Stimulated activated naive B cell treated with anti-CD40 and anti-IgM and Interleukin-4, amounts not matched to agents 10 μg/mL and 1 μg/mL and 100 μg/mL, for 72 hours (primary cell): ENCODE measurements around the gene NFASC.

Source experiments
- ATAC-seq, 2 donors: fragments of 150-1000 bp; cut with Tn5 transposase; replicated peaks; 2 replicates each; pipeline ENCODE4 v1.10.0; 2021; ENCODE audit warnings: moderate library complexity in 1 of 2
- DNase-seq: peaks from one replicate; pipeline ENCODE4 v3.0.0; 2021
- H3K27ac Mint-ChIP-seq: one replicate; pipeline ENCODE4 v1.8.0; 2022; ENCODE audit warnings: mild to moderate bottlenecking, mixed read lengths
- H3K27me3 Mint-ChIP-seq, 2 donors: one replicate each; pipeline ENCODE4 v1.8.0; 2022; ENCODE audit warnings: mixed read lengths in 2 of 2
- H3K36me3 Mint-ChIP-seq, 2 donors: one replicate each; pipeline ENCODE4 v1.8.0; 2022; ENCODE audit warnings: mixed read lengths in 2 of 2, mild to moderate bottlenecking in 1 of 2
- H3K4me1 Mint-ChIP-seq, 2 donors: one replicate each; pipeline ENCODE4 v1.8.0; 2022; ENCODE audit warnings: mixed read lengths in 2 of 2, mild to moderate bottlenecking in 1 of 2
- H3K4me3 Mint-ChIP-seq, 2 donors: one replicate each; pipeline ENCODE4 v1.8.0; 2022; ENCODE audit warnings: mild to moderate bottlenecking in 2 of 2, mixed read lengths in 2 of 2, moderate library complexity in 1 of 2
- H3K9me3 Mint-ChIP-seq, 2 donors: one replicate each; pipeline ENCODE4 v1.8.0; 2022; ENCODE audit warnings: mixed read lengths in 2 of 2, mild to moderate bottlenecking in 1 of 2

Gene NFASC

DNA sequence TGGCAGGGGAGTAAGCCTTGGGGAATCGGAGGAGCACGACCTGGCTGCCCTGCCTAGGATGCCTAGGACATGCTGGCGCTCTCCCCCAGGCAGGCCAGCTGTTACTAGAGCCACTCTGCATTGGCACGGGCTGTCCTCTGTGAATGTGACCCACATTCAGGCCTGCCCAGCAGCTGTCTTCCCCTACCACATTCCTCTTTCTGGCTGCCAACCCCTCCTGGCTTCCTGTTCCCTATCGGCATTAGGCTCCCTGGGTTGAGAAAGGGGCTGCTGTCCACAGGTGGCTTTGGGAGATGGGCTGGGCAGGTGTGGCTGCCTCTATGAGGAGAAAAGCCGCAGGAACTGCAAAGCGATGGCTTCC is 2.3 kb upstream of the NFASC start:
- Mint-ChIP-seq H3K36me3 (no peaks in the 10 kb centered on the region), H3K27ac (no peak overlapping the region), H3K9me3 (no peaks in the 10 kb centered on the region), H3K4me3 (no peak overlapping the region), H3K27me3 (peaks cover 18% of the 10 kb centered on the region in 2 donors), H3K4me1 (no peaks in the 10 kb centered on the region)
- DNase-seq (no peak), ATAC-seq (no peak)

DNA sequence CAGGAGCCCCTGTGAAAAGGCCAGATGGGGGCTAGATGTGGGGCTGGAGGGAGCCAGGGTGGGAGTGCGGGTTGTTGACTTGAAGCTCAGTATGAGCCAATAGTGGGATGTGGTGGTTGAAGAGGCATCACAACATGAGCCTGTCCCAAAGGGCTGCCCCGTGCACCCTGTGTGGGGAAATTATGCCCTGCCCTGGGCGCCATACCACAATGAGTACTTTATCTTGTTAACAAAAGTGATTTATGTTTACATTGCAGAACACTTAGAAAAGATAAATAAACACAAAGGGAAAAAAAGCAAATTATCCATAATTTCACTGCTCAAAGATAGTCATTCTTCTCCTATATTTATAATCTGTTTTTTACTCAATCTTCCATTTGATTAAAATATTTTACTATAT is 1.6 kb upstream of the NFASC start:
- Mint-ChIP-seq H3K27me3 (peaks cover 18 to 19% of the 10 kb centered on the region in 2 donors), H3K27ac (no peak overlapping the region), H3K36me3 (no peaks in the 10 kb centered on the region), H3K4me1 (no peaks in the 10 kb centered on the region), H3K4me3 (no peak overlapping the region), H3K9me3 (no peaks in the 10 kb centered on the region)
- DNase-seq (no peak), ATAC-seq (no peak)

DNA sequence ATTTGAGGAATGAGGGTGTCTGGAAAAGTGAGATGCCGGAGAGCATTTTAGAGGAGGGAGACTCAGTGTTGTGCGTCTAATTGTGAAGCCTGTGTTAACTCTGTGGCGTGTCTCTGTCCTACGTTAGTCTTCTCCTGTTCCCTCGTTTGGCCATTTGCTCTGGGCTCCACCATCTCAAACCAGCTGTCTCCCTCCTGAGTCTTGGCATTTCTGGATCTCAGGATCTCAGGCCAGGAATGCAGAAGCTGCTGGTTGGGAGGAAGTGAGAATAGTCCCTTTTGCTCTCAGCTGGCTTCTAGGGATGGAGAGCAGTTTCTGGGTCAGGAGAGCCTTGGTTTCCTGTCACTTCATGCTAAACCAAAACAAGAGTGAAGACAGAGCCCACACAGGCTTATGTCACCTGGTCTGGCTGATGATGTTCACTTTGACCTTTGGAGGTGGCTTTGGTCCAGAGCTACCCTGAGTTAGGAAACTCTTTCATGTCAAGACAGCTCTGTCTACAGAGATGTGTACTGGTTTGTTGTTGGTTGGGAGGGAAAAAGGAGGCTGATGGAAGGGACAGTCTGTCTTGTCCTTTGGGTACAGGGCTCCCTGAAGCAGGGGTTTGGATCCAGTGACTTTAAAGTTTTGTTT is 859 bp downstream of the NFASC start:
- DNase-seq (no peak), ATAC-seq (no peak)
- Mint-ChIP-seq H3K9me3 (no peaks in the 10 kb centered on the region), H3K4me3 (no peak overlapping the region), H3K27me3 (peaks cover 26 to 27% of the 10 kb centered on the region in 2 donors), H3K36me3 (no peaks in the 10 kb centered on the region), H3K27ac (no peak overlapping the region), H3K4me1 (no peaks in the 10 kb centered on the region)

DNA sequence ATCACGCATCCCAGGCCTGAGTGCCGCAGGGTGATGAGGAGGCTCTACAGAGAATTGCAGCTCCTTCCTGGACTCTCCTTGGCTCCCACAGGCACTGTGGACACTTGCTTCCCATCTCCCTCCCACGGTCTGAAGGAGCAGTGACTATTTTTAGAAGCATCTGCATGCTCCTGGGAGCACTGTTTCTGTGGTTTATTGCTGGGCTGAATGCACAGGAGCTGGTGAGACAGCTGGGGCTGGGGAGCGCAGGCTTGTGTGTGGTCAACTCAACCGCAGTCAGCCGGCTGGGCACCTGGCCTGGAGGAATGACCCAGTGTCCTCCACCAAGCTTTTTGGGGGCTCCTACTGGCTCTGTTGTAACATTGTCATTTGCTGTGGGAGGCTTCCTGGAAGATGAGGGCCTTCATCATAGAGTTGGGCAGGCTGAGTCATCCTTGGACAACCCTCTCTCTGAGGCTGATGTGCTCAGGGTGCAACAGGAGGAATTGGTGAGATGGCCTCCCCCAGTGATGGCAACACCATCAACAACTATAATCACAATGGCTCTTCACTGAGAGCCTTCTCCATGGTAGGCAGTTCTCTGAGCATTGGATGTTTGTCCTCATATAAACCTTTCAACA is 1.7 kb downstream of the NFASC start:
- Mint-ChIP-seq H3K27me3 (peaks cover 29 to 32% of the 10 kb centered on the region in 2 donors), H3K9me3 (peaks cover 0 to 2% of the 10 kb centered on the region in 2 donors), H3K4me1 (no peaks in the 10 kb centered on the region), H3K27ac (no peak overlapping the region), H3K36me3 (no peaks in the 10 kb centered on the region), H3K4me3 (no peak overlapping the region)
- DNase-seq: no peak
- no peak for ATAC-seq

DNA sequence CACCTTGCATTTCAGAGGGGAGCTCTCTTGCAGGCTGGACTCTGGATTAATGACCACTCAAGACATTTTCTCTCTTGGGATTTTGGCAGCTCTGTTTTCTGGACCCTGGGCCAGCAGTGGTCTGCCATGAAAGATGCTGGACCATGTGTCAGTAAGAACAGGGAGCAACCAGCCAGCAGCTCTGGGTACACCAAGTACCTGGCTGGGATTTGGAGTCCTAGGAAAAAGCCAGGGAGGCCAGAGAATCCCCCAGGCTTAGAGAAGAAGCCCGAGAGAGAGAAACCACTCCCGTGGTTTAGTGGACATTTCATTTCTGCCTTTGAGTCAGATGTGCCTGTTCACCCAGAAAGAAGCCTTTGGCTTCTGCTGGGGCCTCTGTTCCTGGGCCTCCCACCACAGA is 2.5 kb downstream of the NFASC start:
- H3K4me1 Mint-ChIP-seq: no peaks in the 10 kb centered on the region
- no peak for DNase-seq
- peaks cover 34 to 38% of the 10 kb centered on the region in 2 donors for H3K27me3 Mint-ChIP-seq

DNA sequence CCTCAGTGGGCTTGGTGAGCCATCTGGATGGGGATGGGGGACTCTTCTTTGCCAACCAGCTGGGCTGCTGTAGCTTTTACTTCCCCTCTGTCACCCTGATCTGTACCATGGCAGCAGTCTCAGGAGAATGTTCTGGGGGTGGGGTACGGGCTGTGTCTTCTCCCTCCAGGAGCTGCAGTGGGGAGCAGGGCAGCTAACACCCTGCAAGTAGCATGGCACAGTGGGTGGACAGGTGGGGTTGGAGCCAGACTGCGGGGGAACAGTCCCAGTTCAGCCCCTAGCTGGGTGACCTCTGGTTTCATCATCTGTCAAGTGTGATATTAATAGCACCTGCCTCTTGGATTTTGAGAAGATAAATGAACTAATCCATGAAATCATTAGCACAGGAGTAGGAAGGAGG is 3.1 kb downstream of the NFASC start:
- Mint-ChIP-seq H3K36me3 (no peaks in the 10 kb centered on the region), H3K27me3 (peaks cover 37 to 38% of the 10 kb centered on the region in 2 donors), H3K4me1 (no peaks in the 10 kb centered on the region), H3K9me3 (peaks cover 0 to 2% of the 10 kb centered on the region in 2 donors), H3K4me3 (no peak overlapping the region), H3K27ac (no peak overlapping the region)
- no peak for ATAC-seq
- no peak for DNase-seq

More for the DNA sequence above, 2.5 kb downstream of the NFASC start:
- H3K4me3 Mint-ChIP-seq: no peak overlapping the region
- ATAC-seq: no peak
- H3K9me3 Mint-ChIP-seq: peaks cover 0 to 2% of the 10 kb centered on the region in 2 donors
- no peak overlapping the region for H3K27ac Mint-ChIP-seq
- no peaks in the 10 kb centered on the region for H3K36me3 Mint-ChIP-seq

DNA sequence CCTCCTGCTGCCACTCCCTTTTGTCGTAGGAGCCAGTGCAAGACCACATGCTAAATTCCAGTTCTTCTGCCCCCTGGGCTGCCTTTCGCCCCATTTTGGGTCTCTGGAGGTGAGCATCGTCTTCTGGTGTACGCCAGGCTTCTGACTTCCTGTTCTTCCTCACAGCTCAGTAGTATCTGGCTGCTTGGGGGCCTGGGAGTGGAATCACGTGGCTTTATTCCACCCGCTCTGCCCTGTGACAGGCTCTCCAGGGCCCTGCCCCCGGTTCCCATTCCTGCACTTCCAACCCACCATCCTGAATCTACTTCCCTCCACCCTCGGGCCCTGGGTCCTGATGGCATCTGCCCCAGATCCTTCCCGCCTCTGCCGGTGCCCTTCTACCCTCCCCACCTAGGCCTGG is 3.6 kb downstream of the NFASC start:
- DNase-seq: no peak

DNA sequence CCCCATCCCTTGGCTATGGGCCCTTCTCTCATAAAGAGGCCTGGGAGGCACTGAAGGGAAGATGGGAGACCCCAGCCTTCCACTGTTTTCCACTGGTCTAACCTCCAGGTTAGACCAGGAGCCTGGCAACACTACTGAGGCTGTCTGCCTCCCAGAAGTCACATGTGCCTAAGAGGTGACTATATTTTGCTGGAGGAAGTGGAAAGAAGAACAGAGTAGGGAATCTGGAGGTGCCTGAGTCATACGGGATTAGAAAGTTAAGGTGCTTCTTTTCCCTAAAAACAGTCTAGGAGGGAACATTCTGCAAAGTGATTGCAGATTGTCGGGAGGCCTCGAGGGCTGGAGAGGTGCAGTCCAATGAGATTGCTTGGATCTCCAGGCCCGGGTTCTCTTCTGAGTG is 4.6 kb downstream of the NFASC start:
- no peaks in the 10 kb centered on the region for H3K4me1 Mint-ChIP-seq
- no peaks in the 10 kb centered on the region for H3K36me3 Mint-ChIP-seq
- H3K27me3 Mint-ChIP-seq: peaks cover 38 to 41% of the 10 kb centered on the region in 2 donors

More for the DNA sequence above, 3.6 kb downstream of the NFASC start:
- Mint-ChIP-seq H3K9me3 (peaks cover 0 to 2% of the 10 kb centered on the region in 2 donors), H3K27ac (no peak overlapping the region), H3K27me3 (peaks cover 36 to 41% of the 10 kb centered on the region in 2 donors), H3K4me1 (no peaks in the 10 kb centered on the region), H3K36me3 (no peaks in the 10 kb centered on the region), H3K4me3 (no peak overlapping the region)
- no peak for ATAC-seq

DNA sequence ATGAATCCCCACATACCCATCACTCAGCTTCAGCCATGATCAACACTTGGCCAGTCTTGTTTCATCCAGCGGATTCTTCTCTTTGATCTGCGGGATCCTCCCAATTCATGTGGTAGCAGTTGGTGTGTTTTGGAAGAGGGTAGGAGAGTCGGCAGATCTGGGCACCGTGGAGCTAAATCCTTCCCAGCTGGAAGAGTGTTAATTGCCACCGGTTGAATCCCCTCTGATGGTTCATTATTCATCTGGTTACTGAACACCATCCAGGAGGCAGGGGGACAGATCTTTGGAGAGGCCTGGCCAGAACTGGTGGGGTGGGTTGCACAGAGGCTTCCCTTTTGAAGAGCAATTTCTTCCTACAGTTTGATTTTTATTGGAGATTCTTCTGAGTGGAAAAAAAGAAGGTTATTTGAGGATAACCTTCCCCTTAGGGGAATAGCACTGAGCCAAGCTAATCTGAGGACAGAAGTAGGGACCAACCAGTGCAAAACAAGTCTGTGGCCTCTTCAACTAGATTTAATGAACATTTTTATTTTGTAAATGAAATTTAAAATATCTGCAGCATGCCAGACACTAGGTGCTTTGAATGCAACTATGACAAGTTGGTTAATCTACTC is 8.1 kb downstream of the NFASC start:
- ATAC-seq: no peak
- no peak overlapping the region for H3K4me3 Mint-ChIP-seq
- no peak overlapping the region for H3K27ac Mint-ChIP-seq
- no peaks in the 10 kb centered on the region for H3K36me3 Mint-ChIP-seq
- peaks cover 35 to 38% of the 10 kb centered on the region in 2 donors for H3K27me3 Mint-ChIP-seq
- H3K9me3 Mint-ChIP-seq: peaks cover 0 to 2% of the 10 kb centered on the region in 2 donors
- H3K4me1 Mint-ChIP-seq: no peaks in the 10 kb centered on the region
- DNase-seq: no peak

More for the DNA sequence above, 4.6 kb downstream of the NFASC start:
- H3K9me3 Mint-ChIP-seq: peaks cover 0 to 2% of the 10 kb centered on the region in 2 donors
- no peak overlapping the region for H3K4me3 Mint-ChIP-seq
- ATAC-seq (no peak), DNase-seq (no peak)
- no peak overlapping the region for H3K27ac Mint-ChIP-seq

DNA sequence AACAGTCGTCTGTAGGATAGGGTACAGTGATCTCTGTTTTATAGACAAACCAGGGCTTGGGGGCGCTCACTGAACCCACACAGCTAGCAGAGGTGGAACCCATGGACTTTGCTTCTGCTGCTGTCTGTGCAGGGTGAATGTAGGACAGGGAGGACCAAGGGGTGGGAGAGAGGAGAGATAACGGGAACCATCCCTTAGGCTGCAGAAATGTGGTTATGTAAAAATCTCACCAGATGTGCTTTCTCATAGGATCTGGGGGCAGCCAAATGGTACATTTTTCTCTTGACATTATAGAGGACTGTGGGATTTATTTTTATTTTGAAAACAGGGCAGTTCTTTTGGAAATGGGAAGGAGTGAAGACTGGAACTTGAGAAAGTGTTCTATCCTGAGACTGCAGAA is 8.7 kb downstream of the NFASC start:
- Mint-ChIP-seq H3K9me3 (peaks cover 0 to 2% of the 10 kb centered on the region in 2 donors), H3K36me3 (no peaks in the 10 kb centered on the region), H3K27ac (no peak overlapping the region), H3K4me3 (no peak overlapping the region), H3K27me3 (peaks cover 32 to 37% of the 10 kb centered on the region in 2 donors), H3K4me1 (no peaks in the 10 kb centered on the region)
- DNase-seq: no peak
- no peak for ATAC-seq

DNA sequence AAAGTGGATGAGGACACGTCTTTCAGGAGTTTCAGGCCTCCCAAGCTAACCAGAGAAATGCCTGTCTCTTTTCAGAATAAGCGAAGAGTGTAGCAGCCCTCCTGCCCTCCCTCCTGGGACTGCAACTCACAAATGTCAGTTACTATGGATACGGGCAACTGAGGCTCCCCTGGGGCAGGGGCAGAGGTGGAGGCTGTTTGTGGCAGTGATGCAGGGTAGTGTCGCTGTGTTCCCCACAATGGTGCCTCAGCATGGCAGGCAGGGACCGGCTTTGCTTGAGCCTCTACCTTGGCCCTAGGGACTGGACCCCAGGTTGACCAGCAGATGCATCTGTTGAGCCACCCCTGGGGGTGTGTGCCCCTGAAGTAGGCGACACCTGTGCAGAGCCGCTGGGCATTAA is 10.2 kb downstream of the NFASC start:
- no peak overlapping the region for H3K4me3 Mint-ChIP-seq
- peaks cover 0 to 2% of the 10 kb centered on the region in 2 donors for H3K9me3 Mint-ChIP-seq
- H3K36me3 Mint-ChIP-seq: no peaks in the 10 kb centered on the region
- no peak for DNase-seq
- H3K4me1 Mint-ChIP-seq: no peaks in the 10 kb centered on the region
- no peak overlapping the region for H3K27ac Mint-ChIP-seq
- ATAC-seq: no peak
- H3K27me3 Mint-ChIP-seq: peaks cover 19 to 34% of the 10 kb centered on the region in 2 donors

DNA sequence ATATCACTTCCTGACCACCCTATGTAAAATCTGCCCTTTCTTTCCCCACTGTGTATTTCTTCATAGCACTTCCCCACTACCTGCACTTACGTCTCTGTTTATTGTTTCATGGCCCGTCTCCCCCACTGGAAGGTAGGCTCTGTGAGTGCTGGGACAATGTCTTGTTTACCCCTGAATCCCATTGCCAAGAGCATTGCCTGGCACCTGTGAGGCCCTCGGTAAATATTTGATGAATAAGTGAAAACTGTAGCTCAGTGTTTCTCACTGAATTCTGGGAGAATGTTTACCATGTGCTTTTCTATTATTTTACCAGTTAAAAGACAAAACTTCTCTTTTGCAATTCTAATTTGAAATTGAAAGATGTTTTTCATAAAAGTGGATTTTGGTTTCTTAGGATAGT is 11.8 kb downstream of the NFASC start:
- Mint-ChIP-seq H3K9me3 (no peaks in the 10 kb centered on the region), H3K4me3 (no peak overlapping the region), H3K36me3 (no peaks in the 10 kb centered on the region), H3K4me1 (no peaks in the 10 kb centered on the region), H3K27me3 (peaks cover 14 to 30% of the 10 kb centered on the region in 2 donors), H3K27ac (no peak overlapping the region)
- no peak for ATAC-seq
- no peak for DNase-seq

DNA sequence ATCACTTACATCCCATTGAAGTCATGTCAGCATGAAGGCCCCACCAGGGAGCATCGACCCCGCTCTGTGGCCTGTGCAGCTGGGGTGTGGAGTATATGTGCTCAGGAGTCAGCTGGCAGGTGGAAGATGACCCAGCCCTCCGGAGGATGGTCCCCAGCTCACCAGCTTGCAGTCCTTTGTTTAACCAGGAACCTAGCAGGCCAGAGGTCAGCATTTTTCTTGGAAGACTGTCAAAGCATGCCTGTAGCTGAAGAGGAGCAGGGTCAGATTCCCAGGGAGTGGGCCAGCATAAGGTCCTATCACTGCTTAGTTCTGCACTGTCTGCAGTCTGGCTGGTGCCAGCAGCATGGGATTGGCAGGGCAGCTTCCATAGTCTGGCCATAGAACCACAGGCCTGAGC is 12.7 kb downstream of the NFASC start:
- ATAC-seq: no peak
- H3K4me1 Mint-ChIP-seq: peaks cover 0 to 2% of the 10 kb centered on the region in 2 donors
- no peak overlapping the region for H3K27ac Mint-ChIP-seq
- H3K9me3 Mint-ChIP-seq: no peaks in the 10 kb centered on the region
- no peak overlapping the region for H3K4me3 Mint-ChIP-seq
- DNase-seq: no peak
- no peaks in the 10 kb centered on the region for H3K36me3 Mint-ChIP-seq
- H3K27me3 Mint-ChIP-seq: peaks cover 9 to 29% of the 10 kb centered on the region in 2 donors

DNA sequence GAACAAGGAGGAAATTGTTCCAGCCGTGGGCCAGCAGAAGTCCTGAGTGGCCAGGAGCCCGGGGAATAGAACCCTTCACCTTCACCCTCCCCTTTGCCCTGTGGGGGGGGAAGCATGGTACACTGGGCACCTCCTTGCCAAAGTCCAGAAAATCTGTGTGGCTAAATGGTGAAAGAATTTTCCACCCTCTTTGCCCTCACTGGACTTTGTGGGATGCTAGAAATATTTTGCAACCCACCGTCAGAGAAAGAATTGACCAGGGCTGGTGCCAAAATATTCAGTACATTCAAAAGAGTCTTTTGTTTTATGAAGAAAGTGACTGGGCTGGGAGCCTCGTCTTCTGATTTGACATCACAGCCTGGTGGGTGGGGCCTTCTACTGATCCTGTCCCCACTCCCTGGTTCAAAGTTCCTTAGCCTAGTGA is 14.6 kb downstream of the NFASC start:
- peaks cover 0 to 17% of the 10 kb centered on the region in 2 donors for H3K27me3 Mint-ChIP-seq
- no peak overlapping the region for H3K27ac Mint-ChIP-seq
- no peak for ATAC-seq
- no peaks in the 10 kb centered on the region for H3K9me3 Mint-ChIP-seq
- H3K4me1 Mint-ChIP-seq: peaks cover 10% of the 10 kb centered on the region in 2 donors
- DNase-seq: no peak
- H3K36me3 Mint-ChIP-seq: no peaks in the 10 kb centered on the region
- no peak overlapping the region for H3K4me3 Mint-ChIP-seq

DNA sequence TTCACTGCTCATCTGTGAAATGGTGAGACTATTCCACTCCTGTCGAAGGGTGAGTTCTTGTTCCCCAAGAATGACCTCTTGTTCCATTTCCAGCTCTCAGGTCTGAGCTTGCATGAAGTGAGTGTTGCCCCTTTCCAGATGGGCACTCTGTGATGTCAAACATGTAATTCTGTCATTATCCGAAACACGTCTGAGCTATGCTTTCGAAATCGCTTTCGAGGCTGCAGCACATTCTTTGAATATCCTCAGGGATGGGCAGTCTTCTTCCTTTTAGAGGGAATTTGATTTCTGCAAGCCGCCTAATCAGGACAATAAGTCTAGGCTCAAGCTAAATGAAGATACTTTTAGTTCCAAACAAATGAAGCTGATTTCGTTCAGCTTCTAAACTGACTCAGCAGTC is 15.1 kb downstream of the NFASC start:
- no peak for ATAC-seq
- no peak overlapping the region for H3K27ac Mint-ChIP-seq
- H3K9me3 Mint-ChIP-seq: no peaks in the 10 kb centered on the region
- H3K4me3 Mint-ChIP-seq: no peak overlapping the region
- peaks cover 10% of the 10 kb centered on the region in 2 donors for H3K4me1 Mint-ChIP-seq
- H3K27me3 Mint-ChIP-seq: peaks cover 0 to 13% of the 10 kb centered on the region in 2 donors
- DNase-seq: no peak
- no peaks in the 10 kb centered on the region for H3K36me3 Mint-ChIP-seq
